Measurements from ENCODE around the gene TXNRD1.
A peak's percentile ranks its signal among the peaks of the same experiment; 100 is the strongest.

The TXNRD1 gene

GRCh38 chr12:104365921-104366410 is 150.4 kb downstream of the TXNRD1 start:
- H3K36me3 ChIP-seq (ENCODE audit: control insufficient read depth in 2 of 2, insufficient read depth in 1 of 2, low read length in 2 of 2): no peaks in the 10 kb centered on the region
- CTCF ChIA-PET: interaction anchor here (0.7 kb wide), 1 partner anchor 164 kb away, joined by 3 read pairs; no protein-coding TSS in a partner anchor
- no peaks in the 10 kb centered on the region for H3K4me1 ChIP-seq (ENCODE audit: control insufficient read depth, insufficient read depth, low read length)
- TF ChIP-seq GFI1B (tag by site-specific recombination; IDR thresholded peaks at IDR 0.05) (no peak), MYNN (tag by site-specific recombination; IDR thresholded peaks at IDR 0.05; ENCODE audit: borderline replicate concordance) (no peak), GLI4 (tag by site-specific recombination; IDR thresholded peaks at IDR 0.05) (no peak), SP3 (tag by site-specific recombination; IDR thresholded peaks at IDR 0.05) (no peak), ZNF354C (tag by site-specific recombination; IDR thresholded peaks at IDR 0.05; ENCODE audit: borderline replicate concordance, low read depth) (no peak), ZSCAN18 (tag by site-specific recombination; IDR thresholded peaks at IDR 0.05) (no peak), BCL11A (tag by site-specific recombination; IDR thresholded peaks at IDR 0.05; ENCODE audit: low read depth) (no peak), CTCF (tag by site-specific recombination; IDR thresholded peaks at IDR 0.05) (no peak), ZNF23 (tag by site-specific recombination; IDR thresholded peaks at IDR 0.05; ENCODE audit: borderline replicate concordance) (no peak), ZNF596 (tag by site-specific recombination; IDR thresholded peaks at IDR 0.05) (no peak), ZNF184 (tag by site-specific recombination; IDR thresholded peaks at IDR 0.05) (no peak), ZNF488 (tag by site-specific recombination; IDR thresholded peaks at IDR 0.05) (no peak), ZNF18 (tag by site-specific recombination; IDR thresholded peaks at IDR 0.05) (no peak), ZNF433 (tag by site-specific recombination; IDR thresholded peaks at IDR 0.05; ENCODE audit: low read depth) (no peak)
- H3K9me3 ChIP-seq (ENCODE audit: control insufficient read depth, insufficient read depth, low read depth, low read length): no peaks in the 10 kb centered on the region
- H3K4me3 ChIP-seq (ENCODE audit: low read depth, low read length): no peak overlapping the region
- no peak overlapping the region for H3K27ac ChIP-seq (ENCODE audit: extremely low read depth, low read depth, low read length)
- POLR2A ChIA-PET: no interaction called here

GRCh38 chr12:104369708-104370107 is 154.1 kb downstream of the TXNRD1 start:
- ChIA-PET POLR2A (no interaction called here), CTCF (interaction anchor here (0.7 kb wide), 2 partner anchors 166 to 599 kb away, joined by 3 read pairs; no protein-coding TSS in a partner anchor)
- Histone ChIP-seq H3K4me3 (ENCODE audit: low read depth, low read length) (no peak overlapping the region), H3K4me1 (ENCODE audit: control insufficient read depth, insufficient read depth, low read length) (no peaks in the 10 kb centered on the region), H3K27ac (ENCODE audit: extremely low read depth, low read depth, low read length) (no peak overlapping the region), H3K36me3 (ENCODE audit: control insufficient read depth in 2 of 2, insufficient read depth in 1 of 2, low read length in 2 of 2) (no peaks in the 10 kb centered on the region), H3K9me3 (ENCODE audit: control insufficient read depth, insufficient read depth, low read depth, low read length) (no peaks in the 10 kb centered on the region)
- TF ChIP-seq ZNF280D (tag by site-specific recombination; IDR thresholded peaks at IDR 0.05): peak; percentile 98
- TF ChIP-seq ZNF48 (tag by site-specific recombination; IDR thresholded peaks at IDR 0.05): no peak
- no peak for TF ChIP-seq BCL11B (tag by site-specific recombination; IDR thresholded peaks at IDR 0.05; ENCODE audit: low read depth)
- no peak for TF ChIP-seq ZNF747 (tag by site-specific recombination; IDR thresholded peaks at IDR 0.05)
- no peak for TF ChIP-seq MZF1 (tag by site-specific recombination; IDR thresholded peaks at IDR 0.05; ENCODE audit: borderline replicate concordance)
- TF ChIP-seq SETDB1 (IDR thresholded peaks at IDR 0.05; ENCODE audit: insufficient read length, low read length): peak; percentile 68
